HT-29 (cell line): ENCODE data around the gene ZNF275. TPM values are rescaled to one million over a fixed set of nuclear protein-coding genes. Genes with fewer than 3 reads are reported as not detected.
"Not testable (repeated sequence)": the region's sequence is repeated elsewhere in the genome, so short reads cannot be mapped to it uniquely, and the experiment has no call there.

Experiments
- DNase-seq: peaks from one replicate; pipeline ENCODE4 v3.0.0-alpha.2; 2015; ENCODE audit warnings: low spot score
- total RNA-seq: library from RNA; depleted of rRNA; stranded (reverse); fragments of >200 nt; shearing (Covaris generic); gene quantifications from 2 replicates; pipeline ENCODE4 v1.2.3, GENCODE V29; 2014; rRNA removed

The ZNF275 gene, protein sequence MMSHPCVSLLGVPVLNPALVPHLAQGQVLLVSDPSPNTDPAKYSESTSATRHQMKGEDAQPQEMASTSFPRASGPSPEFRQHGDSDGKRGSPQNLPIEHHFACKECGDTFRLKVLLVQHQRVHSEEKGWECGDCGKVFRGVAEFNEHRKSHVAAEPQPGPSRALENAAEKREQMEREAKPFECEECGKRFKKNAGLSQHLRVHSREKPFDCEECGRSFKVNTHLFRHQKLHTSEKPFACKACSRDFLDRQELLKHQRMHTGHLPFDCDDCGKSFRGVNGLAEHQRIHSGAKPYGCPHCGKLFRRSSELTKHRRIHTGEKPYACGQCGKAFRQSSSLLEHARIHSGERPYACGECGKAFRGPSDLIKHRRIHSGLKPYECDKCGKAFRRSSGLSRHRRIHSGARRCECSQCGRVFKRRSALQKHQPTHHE
- total RNA-seq = 5.1 and 5.5 TPM in 2 replicates

DNA sequence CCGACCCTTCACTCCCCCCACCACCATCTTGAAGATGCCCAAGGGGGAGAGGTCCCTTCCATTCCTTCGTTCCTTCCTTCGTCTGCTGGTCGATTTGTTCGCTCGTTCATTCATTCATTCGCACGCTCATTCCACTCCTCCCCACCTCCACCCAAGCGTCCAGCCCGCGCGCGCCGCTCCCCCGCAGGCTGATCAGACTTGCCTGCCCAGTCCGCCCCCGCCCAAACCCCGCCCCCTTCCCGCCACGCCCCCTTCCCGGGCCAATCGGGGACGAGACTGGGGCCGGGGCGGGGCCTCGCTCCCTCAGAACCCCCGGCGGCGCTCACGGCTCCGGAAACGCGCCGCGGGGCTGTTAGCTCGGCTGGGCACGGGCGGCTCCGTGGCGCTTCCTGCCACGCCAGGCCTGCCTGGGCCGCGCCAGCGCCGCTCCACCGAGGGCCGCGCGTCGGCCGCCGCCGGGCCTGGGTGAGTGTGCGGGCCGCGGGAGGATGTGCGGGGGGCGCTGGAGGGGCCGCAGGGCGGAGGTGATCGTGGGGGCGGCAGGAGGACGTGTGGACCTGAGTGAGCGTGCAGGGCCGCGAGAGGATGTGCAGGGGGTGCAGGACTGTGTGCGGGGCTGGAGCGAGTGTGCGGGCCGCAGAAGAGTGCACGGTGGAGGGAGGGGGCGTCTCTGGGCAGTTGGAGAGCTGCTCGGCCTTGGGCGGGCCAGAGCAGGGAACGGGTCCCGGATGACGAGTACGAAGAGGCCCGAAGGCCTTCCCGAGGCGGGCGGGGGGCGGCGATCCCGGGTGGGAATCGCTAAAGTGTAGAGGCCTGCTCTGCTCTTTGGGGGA is at the start of gene ZNF275:
TSS of gene ZNF275 (plus strand) at position 333 of the 833 bp plus-strand sequence. CDS start 2,527 bp downstream, outside the sequence.
- peak; percentile 86 for DNase-seq

DNA sequence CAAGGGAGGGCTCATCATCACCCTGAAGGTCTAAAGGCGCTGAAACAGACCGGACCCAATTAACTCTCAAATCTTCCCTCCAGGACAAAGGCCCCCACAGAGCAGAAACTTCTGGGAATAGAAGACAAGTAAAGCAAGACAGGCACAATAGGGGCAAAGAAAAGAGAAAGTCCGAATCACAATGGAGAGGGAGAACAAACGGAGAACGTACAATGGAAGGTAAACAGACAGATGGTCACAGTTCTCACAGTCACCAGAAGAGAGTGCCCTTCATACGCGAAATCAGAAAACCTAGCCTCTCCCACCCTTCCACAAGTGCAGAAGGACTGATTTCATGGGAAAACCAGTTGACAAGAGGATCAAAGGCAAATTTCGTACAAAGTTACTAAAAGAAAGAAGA is 48.3 kb upstream of the ZNF275 start:
- DNase-seq = not testable (repeated sequence)

DNA sequence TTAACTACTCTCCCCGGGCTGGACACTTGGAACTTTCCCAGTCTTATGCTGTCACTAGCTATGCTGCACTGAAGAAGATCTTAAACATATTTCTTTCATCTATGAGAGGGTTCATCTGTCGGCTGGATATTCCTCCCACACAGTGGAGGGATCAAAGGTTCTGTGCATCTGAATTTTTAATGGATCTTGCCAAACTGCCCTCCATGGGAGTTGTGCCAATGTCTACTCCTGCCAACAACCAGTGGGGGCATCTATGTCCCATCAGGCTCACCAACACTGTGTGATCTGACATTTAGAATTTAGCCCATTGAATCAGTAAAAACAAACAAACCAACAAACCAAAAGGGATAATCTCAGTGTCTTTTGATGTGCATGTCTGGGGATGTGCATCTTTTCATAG is 45.1 kb upstream of the ZNF275 start:
- DNase-seq = not testable (repeated sequence)

DNA sequence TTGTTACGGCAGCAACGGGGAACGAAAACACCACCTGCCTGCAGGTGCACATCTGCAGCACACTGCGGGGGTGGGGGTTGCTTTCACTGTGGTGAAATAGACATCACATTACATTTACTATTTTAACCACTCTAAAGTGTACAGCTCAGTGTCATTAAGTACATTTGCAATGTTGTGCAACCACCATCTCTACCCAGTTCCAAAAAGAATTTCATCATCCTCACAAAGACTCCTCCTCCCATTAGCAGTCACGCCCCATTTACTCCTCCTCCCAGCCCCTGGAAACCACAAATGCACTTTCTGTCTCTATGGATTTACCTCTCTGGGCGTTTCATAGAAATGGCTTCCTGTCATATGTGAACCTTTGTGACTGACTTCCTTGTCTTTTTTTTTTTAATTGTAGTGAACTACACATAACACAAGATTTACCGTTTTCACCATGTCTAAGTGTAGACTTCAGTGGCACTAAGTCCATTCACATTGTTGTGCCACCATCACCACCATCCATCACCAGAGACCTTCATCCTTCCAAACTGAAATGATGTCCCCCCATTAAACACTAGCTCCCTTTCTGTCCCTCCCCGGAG is 40.4 kb upstream of the ZNF275 start:
- not testable (repeated sequence) for DNase-seq

DNA sequence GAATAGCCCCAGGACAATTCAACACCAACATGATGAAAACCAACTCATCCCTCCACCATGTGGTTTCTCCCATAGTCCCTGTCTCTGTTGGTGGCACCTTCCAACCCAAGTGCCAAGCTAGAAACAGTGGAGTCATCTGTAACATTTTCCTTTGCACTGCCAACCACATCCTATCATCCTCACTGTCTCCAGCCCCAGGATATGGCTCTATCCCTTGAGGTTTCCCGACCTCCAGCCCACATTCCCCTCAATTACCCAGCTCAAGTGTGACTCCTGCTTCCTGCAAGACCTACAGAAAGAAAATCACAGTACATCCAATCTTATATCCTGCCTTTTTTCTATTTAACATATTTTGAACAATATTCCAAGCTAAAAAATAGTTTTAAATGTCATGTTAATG is 36.6 kb upstream of the ZNF275 start:
- DNase-seq = no peak

DNA sequence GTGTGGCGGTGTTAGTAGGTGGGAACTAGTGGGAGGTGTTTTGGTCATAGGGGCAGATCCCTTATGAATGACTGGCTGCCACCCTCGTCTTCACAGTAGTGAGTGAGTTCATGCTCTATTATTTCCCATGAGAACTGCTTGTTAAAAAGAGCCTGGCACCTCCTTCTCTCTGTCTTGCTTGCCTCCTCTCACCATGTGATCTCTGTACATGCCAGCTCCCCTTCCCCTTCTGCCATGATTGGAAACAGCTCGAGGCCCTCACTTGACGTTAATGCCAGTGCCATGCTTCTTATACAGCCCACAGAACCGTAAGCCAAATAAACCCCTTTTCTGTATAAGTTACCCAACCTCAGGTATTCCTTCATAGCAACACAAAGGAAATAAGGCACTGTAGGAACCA is 34.1 kb upstream of the ZNF275 start:
- DNase-seq = no peak

DNA sequence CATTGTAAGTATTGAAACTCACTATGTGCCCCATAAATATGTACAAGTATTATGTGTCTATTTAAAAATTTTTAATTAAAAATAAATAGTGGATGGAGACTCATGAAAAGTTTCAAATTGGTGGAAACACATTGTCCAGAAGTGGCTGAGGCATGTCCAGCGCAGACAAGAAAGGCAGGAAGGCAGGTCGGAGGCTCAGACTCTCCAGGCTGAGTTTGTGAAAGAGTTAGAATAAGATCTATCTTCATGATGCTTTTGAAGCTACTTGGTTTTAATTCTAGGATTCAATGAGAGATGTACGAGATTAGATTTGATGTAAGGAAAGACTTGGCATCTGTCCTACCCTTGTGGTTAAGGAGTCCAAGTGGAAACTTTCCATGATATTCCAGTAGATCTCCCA is 32.2 kb upstream of the ZNF275 start:
- no peak for DNase-seq

DNA sequence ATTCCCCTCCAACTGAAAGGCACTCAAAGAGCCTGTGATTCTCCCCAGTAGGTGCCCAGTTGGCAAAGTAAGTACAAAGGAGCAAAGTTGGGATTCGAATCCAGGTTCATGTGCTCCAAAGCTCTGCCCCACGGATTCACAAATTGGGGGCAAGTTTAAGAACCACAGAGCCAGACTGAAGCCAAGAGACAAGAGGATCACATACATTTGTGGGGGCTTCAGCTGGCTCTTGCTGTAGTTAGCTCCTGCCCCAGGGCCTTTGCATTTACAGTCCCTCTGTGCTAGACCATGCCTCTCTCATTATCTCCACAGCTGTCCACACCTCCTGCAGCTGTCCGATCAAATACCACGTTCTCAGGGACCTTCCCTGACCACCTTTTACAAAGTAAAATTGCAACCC is 31.2 kb upstream of the ZNF275 start:
- no peak for DNase-seq

DNA sequence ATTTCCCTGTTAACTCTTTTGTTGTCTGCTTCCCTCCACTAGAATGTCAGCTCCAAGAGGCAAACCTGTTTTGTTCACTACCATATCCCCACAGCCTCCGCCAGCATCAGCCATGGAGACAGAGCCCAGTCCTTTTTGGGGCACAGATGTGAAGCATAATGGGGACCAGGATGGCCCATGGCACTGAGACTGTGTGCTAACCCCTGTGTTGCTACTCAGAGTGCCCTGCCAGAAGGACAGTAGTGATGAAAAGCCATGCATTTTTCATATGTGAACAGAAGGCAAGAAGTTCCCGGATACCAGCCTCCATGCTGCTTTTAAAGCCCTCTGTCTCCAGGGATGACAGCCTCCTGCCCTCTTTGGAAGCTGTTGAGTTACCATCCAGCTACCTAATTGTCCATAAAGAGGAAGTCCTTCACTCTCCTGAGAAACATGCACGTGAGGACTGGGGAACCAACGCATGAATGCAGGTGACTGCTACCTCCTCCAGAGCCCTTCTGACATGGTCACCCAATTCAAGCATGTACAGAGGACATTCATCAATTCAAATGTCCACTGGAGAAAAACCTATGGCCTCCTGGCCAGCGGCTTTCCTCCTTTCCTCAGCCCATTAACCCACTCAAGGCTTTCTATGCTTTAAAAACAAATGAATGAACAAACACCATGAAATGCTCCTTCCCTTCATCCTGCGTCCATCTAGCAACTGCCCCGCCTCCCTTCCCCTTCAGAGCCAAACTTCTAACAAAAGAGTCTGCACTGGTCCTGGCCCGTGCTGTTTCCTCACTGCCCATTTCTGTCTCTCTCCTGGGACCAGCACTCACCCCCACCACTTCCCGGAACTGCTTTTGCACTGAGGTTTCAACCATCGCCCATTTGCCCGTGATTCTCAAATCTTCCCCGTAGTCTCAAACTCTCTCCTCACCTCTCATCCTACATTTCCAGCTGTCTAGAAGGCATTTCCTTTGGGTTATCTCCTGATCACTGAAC is 30.4 kb upstream of the ZNF275 start:
- no peak for DNase-seq

DNA sequence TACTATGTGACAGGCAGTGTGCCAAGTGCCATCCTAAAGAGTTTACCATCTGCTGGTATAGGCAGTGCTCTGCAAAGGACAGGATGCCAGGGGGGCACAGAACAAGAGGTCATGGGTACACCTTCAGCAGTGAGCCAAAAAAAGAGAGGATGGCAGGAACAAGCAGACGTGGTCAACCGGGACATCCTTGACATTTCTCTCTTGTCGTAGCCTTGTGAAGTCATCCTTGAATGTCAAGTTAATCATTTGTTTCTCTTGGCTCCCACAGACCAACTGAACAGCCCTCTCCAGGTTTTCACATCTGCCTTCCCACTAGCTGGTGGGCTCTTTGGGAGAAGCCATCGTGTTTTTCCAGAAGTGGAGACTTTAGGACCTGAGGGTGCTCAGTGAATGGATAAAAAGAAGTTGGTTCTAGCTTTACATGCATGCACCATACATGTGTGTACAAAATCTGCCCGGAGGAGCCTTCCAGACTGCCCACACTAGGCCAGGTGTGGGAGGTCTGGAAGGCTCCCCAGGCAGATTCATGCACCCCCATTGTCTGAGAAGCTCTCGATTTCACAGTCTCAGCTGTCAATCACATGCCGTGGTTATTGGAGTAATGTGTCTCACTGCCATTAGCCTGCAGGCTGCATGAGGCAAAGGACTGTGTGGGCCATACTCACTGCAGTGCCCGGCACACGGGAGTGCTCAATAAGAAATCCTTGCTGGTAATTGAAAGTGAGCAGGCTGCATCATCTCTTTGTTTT is 28.8 kb upstream of the ZNF275 start:
- no peak for DNase-seq

DNA sequence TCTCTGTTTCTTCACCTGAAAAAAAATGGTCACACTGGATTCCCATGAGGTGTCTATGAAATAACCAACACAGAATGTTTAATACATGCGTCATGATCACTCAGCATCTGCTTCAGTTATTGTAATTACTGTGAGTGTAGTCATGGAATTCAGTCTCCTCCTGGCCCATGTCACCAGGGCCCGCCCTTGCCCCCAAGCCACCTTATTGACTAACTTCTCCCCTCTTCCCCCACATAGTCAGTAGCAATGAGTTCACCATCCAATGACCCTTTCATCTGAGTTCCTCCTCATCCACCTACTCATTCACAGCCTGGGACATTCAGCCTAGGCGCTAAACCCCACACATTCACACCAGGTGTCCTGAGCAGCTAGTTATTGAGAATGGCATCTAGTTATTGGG is 28.0 kb upstream of the ZNF275 start:
- DNase-seq = no peak

DNA sequence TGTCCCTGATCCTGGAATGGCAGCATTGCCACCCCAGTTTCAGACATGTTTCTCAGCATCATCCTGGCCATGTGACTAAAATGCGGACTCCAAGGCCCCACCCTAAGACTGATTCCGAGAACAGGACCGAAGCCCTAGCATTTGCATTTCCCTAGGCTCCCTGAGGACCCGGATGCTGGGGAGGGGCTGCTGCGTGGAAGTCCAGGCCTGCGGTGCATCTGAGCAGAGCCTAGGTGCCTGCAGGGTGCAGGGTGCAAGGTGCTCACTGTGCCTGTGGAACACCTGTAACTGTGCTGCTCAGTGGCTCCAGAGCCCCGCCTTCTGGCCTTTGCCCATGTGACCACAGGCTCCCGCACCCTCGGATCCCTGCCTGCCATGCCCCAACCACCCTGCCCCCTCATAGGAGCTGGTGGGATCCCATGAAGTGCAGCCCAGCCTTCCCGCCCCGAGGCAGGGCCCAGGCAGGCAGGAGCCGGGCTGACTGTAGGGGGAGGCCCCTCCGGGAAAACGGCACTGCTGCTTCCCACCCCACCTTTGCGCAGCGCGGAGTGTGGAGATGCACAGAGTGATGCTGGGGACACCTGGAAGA is 27.3 kb upstream of the ZNF275 start:
- DNase-seq = no peak

DNA sequence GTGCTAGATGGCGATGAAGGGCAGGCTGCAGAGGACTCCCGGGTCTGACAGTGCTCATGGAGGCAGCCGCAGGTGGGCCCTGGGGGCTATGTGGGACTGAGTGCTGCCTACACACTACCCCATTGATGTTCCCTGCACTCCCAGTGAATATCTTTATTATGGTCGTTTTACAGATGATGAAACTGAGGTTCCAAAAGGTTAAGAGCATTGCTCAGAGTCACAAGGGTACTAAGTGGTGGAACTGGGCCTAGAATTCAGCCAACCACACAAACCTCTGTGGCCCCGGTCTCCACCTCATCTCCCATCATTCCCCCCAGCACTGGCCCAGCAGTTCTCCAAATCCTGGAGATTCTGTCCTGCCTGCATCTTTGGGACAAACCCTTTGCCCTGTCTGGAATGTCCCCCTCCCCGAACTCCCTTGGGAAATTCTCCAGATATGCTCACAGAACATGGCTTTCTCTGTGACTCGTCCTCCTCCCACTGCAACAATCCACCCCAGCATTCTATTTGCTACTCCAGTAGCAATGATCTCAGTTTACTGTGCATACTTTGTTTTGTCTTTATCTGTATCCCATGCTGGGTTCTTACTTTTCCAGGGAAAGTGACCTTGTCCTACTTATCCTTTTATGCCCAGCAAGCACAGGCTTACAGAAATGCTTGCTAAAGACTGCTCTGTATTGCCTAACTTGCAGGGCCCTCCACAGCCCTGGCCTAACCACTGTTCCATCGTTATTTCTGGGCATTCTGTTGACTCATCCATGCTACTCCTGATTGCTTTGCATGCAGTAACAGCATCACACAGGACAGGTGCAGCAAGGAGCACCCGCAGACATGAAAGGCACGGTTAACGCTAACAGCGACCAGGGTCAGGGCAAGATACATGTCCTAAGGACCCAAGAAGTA is 26.4 kb upstream of the ZNF275 start:
- no peak for DNase-seq

DNA sequence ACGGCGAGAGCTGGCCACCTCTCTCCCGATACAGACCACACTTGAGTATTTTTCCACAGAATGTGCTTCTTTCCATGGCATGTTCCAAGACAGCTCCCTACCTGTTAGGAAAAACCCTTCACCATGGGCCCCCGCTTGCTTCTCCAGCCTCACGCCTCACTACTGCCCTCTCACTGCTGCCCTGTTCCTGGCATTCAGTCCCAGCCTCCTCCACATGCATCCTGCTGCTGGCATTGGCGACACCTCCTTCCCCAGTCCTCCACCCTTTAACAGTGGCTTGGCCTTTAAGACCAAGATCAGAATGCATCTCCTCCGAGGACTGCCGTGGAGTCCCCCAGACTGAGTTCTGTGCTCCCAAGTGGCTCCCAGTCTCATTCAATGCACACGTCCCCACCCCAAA is 23.1 kb upstream of the ZNF275 start:
- no peak for DNase-seq

DNA sequence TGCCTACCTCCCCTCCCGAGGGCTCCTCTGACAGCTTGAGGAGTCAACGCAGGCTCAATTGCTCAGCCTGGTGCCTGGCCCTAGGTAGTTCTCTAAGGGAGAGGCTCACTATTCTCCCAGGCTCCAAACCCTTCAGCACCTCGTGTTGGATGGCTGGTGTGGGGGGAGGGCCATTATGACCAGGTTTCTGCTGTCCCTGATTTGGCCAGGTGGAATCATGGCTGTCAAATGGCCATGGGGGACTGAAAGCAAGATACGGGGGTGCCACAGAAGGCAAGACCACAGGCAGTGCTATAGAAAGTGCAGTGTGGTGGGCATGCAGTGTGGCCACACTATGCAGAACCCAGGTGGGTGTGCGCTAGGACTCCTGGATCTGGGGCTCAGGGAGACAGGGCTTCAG is 21.9 kb upstream of the ZNF275 start:
- no peak for DNase-seq

DNA sequence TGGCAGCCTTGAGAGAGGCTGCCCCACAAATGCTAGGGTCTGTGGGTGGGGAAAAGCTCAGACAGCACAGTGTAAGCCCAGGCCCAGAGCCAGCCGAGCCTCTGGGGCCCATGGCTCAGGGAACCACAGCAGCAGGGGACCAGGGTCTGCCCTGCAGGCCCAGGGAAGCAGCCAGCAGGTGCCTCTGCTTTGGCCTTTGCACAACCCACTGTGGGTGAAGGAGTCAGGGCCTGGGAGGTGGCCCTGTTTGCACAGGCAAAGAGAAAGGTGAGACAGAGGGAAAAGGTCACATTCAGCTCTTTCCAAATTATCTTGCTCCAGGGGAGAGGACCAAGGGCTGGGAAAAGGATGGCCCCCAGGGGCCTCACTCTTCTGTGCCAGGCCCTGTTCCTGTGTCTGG is 21.1 kb upstream of the ZNF275 start:
- DNase-seq = no peak

DNA sequence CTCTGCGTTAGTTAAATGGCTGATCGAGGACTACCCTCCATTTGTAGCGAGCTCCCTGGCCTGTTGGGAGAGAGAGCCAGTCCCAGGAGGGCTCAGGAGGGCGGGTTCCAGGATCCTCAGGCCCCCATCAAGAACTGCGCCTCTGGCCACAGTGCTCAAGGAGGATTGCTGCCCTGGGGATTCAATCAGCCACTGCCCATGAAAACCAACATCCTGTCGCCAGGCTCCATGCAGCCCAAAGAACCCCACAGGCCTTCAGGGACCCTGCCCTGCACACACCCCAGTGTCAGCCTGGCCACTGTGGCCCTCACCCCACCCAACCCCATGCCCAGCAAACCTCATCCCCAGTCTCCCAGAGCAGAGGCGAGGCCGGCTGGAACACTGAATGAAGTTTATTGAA is 16.6 kb upstream of the ZNF275 start:
- no peak for DNase-seq

DNA sequence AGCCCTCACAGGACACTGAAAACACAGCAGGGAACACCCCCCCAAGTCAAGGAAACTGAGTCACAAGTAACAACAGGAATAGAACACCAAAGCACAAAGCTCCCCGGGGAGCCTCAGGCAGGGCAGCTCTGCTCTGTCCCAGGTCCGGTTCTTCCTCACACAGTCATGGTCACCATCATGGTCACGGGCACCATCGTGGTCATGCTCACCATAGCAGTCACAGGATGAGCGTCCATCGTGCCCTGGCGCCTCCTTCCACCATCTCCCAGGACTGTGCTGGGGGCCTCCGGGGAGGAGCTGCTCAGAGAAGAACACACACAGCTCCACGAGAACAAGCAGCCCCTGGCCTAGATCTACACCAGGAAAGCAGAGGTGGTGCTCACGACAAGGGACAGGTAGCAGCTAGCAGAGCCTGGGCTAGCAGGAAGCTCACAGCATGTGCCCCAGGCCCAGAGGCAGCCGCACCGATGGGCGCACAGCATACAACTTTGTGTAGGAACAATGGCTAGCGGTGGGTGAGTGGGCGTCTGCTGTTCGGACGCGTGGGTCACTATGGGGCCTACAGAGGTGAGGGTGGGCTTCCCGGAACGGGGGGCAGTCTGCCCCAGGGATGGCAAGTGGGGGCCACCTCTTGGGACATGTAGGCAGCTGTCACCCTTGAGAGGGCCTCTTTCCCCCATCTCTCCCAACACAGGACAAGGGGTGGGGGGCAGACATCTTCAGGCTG is 15.8 kb upstream of the ZNF275 start:
- DNase-seq = no peak
